Mesodermal cell (in vitro differentiated cells): ENCODE results near the gene OSBPL10.

Experiments used
- H3K27ac ChIP-seq: 2 replicates; pipeline ENCODE4 v1.7.0; 2013; ENCODE audit warnings: mild to moderate bottlenecking, low read depth, low read length, moderate library complexity; ENCODE audit not compliant: severe bottlenecking
- H3K36me3 ChIP-seq: 2 replicates; pipeline ENCODE4 v1.7.1; 2013; ENCODE audit warnings: mild to moderate bottlenecking, low read length, moderate library complexity; ENCODE audit not compliant: control insufficient read depth, insufficient read depth
- H3K4me1 ChIP-seq: one replicate; pipeline ENCODE4 v1.7.1; 2013; ENCODE audit warnings: mild to moderate bottlenecking, low read length; ENCODE audit not compliant: insufficient read depth, control insufficient read depth, poor library complexity, severe bottlenecking
- H3K4me3 ChIP-seq: 2 replicates; pipeline ENCODE4 v1.7.0; 2013; ENCODE audit warnings: low read length, control low read depth, mild to moderate bottlenecking; ENCODE audit not compliant: insufficient read depth, poor library complexity, severe bottlenecking; ENCODE audit errors: extremely low read depth
- H3K9me3 ChIP-seq: 2 replicates; pipeline ENCODE4 v1.7.1; 2013; ENCODE audit warnings: mild to moderate bottlenecking, low read length, moderate library complexity; ENCODE audit not compliant: control insufficient read depth
- WGBS, 2 experiments: methylation state at CpG; one replicate each; pipeline ENCODE4 v1.1.5; 2013; ENCODE audit warnings: missing lambda C conversion rate in 2 of 2; ENCODE audit not compliant: insufficient coverage in 2 of 2; 5-methylcytosine and 5-hydroxymethylcytosine counted together

OSBPL10 gene

GRCh38 chr3:31817411-31817966 lies 163.6 kb downstream of the OSBPL10 start:
- WGBS, 2 experiments: 83 to 84% methylated on average over 8 to 9 of the region's 10 CpGs
- Histone ChIP-seq H3K36me3 (peaks cover 2% of the 10 kb centered on the region), H3K4me3 (no peak overlapping the region), H3K9me3 (no peaks in the 10 kb centered on the region), H3K4me1 (peaks cover 9% of the 10 kb centered on the region), H3K27ac (no peak overlapping the region)

GRCh38 chr3:31815631-31816440 lies 165.2 kb downstream of the OSBPL10 start:
- peaks cover 9% of the 10 kb centered on the region for H3K4me1 ChIP-seq
- H3K4me3 ChIP-seq: no peak overlapping the region
- 55 to 72% methylated on average over 5 to 7 of the region's 11 CpGs for WGBS, 2 experiments
- H3K9me3 ChIP-seq: no peaks in the 10 kb centered on the region
- H3K36me3 ChIP-seq: peaks cover 2% of the 10 kb centered on the region
- no peak overlapping the region for H3K27ac ChIP-seq

- peaks cover 2% of the 10 kb centered on the region for H3K36me3 ChIP-seq
- H3K27ac ChIP-seq: no peak overlapping the region
- H3K9me3 ChIP-seq: no peaks in the 10 kb centered on the region
- no peak overlapping the region for H3K4me3 ChIP-seq
- 100% methylated on average over 2 of the region's 6 CpGs for WGBS, 2 experiments
- H3K4me1 ChIP-seq: peaks cover 9% of the 10 kb centered on the region
These were observed 166.1 kb downstream of the OSBPL10 start for GRCh38 chr3:31815006-31815405.

GRCh38 chr3:31813686-31814085 lies 167.4 kb downstream of the OSBPL10 start:
- H3K4me3 ChIP-seq: no peak overlapping the region
- peaks cover 9% of the 10 kb centered on the region for H3K4me1 ChIP-seq
- no peak overlapping the region for H3K27ac ChIP-seq
- H3K36me3 ChIP-seq: peaks cover 2% of the 10 kb centered on the region
- H3K9me3 ChIP-seq: no peaks in the 10 kb centered on the region
- 94 to 96% methylated on average over 6 to 7 of the region's 7 CpGs for WGBS, 2 experiments

- Histone ChIP-seq H3K27ac (no peak overlapping the region), H3K36me3 (peaks cover 2% of the 10 kb centered on the region), H3K4me1 (peaks cover 9% of the 10 kb centered on the region), H3K4me3 (no peak overlapping the region), H3K9me3 (no peaks in the 10 kb centered on the region)
These were observed 167.9 kb downstream of the OSBPL10 start for GRCh38 chr3:31813197-31813596.

- Histone ChIP-seq H3K36me3 (peaks cover 2% of the 10 kb centered on the region), H3K4me3 (no peak overlapping the region), H3K9me3 (no peaks in the 10 kb centered on the region), H3K4me1 (peaks cover 9% of the 10 kb centered on the region), H3K27ac (no peak overlapping the region)
- WGBS, 2 experiments: 96 to 100% methylated on average over 5 of the region's 11 CpGs
These were observed 170.1 kb downstream of the OSBPL10 start for GRCh38 chr3:31810991-31811433.

GRCh38 chr3:31808143-31808720 lies 172.8 kb downstream of the OSBPL10 start:
- H3K4me1 ChIP-seq: no peaks in the 10 kb centered on the region
- H3K36me3 ChIP-seq: no peaks in the 10 kb centered on the region
- WGBS, 2 experiments: 80 to 89% methylated on average over 1 to 3 of the region's 3 CpGs
- H3K27ac ChIP-seq: no peak overlapping the region
- no peak overlapping the region for H3K4me3 ChIP-seq
- H3K9me3 ChIP-seq: no peaks in the 10 kb centered on the region

GRCh38 chr3:31804251-31805051 lies 176.6 kb downstream of the OSBPL10 start:
- H3K4me1 ChIP-seq: no peaks in the 10 kb centered on the region
- no peak overlapping the region for H3K4me3 ChIP-seq
- H3K36me3 ChIP-seq: no peaks in the 10 kb centered on the region
- H3K9me3 ChIP-seq: no peaks in the 10 kb centered on the region
- 84 to 95% methylated on average over 5 to 6 of the region's 10 CpGs for WGBS, 2 experiments
- no peak overlapping the region for H3K27ac ChIP-seq

- H3K4me1 ChIP-seq: no peaks in the 10 kb centered on the region
- no peaks in the 10 kb centered on the region for H3K36me3 ChIP-seq
- H3K27ac ChIP-seq: no peak overlapping the region
- WGBS, 2 experiments: 94 to 100% methylated on average over 3 of the region's 7 CpGs
- no peak overlapping the region for H3K4me3 ChIP-seq
- no peaks in the 10 kb centered on the region for H3K9me3 ChIP-seq
These were observed 177.9 kb downstream of the OSBPL10 start for GRCh38 chr3:31802981-31803740.

- Histone ChIP-seq H3K4me1 (no peaks in the 10 kb centered on the region), H3K4me3 (no peak overlapping the region), H3K36me3 (no peaks in the 10 kb centered on the region), H3K9me3 (no peaks in the 10 kb centered on the region), H3K27ac (no peak overlapping the region)
- 94 to 96% methylated on average over 3 of the region's 4 CpGs for WGBS, 2 experiments
These were observed 180.6 kb downstream of the OSBPL10 start for GRCh38 chr3:31800436-31800835.
